GM21825 (cell line): ENCODE data around the gene KLRF2.

Experiments used
- ATAC-seq: cut with Tn5 transposase; IDR thresholded peaks from one replicate; pipeline ENCODE4 v1.9.1; 2021; ENCODE audit warnings: mild to moderate bottlenecking, moderate library complexity; ENCODE audit not compliant: unreplicated experiment

KLRF2 gene

DNA sequence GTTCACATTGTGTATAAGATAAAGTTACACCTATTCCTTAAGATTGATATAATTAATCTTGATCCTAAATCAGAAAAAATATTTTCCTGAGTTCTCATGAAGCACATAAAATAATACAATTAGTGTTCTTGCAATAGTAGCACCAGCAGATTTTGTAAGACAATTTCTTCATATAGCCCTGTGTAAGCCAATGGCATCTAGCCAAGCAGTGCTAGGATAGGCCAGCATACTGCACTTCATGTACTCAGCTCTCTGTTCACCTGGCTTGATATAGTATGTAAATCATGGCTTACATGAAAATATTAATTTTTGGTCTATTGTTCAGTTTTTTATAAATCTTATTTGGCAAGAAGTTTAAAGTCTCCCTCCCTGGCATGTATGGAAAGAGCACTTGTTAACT, 1.9 kb downstream of the KLRF2 start:
- no peak for ATAC-seq

DNA sequence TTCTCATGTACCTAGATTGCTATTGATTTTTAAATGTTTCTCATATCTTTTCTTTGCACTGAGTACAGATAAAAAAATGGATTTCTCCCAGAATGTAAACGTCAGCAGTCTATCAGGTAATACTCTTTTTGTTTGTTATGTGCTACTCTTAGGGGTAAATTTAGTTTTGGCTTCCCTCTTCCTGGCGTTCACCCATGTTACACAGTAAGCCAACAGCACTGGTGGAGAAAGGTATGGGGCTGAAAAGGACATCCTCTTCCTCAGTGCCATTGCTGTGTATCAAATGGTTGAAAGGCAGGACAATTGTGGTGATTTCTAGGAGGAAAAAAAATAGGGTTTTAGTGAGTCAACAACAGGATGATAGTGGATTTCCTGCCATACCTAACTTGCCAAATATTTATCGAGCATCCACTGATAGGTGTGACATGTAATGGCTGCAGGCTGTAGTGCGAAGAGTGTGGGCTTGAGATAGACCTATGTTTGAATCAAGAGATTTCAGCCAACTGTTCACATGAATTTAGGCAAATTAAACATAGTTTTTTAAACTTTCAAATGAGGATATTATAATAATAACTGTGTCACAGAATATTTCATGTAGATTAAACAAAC, 7.5 kb downstream of the KLRF2 start:
- no peak for ATAC-seq

DNA sequence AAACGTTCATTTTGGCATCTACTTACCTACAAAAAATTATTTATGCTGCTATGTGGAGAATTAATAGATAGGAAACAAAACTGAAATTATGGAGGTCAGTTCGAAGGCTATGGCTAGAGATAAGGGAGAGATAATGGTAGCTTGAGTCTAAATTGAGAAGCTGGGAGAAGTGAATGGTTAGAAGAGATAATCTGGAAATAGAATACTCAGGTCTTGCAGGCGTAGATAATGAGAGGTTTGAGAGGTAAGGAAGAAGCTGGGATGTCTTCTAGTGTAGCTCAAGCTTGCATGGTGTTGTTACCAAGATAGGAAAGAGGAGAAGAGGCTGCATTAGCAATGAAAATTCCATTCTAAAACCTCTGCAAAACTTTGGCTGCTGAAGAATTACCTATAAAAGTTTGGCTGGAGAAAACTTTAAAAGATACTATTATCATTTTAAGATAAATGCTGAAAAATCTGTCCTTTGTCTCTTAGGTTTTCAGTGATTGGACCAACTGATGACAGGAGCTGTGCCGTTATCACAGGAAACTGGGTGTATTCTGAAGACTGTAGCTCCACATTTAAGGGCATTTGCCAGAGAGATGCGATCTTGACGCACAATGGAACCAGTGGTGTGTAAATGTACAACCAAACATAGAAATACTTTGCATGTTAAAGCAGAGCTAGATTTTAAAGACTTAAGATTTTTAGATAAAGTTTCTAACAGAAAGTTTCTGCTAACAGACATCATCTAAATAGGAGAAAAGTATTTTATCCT, 14.1 kb downstream of the KLRF2 start:
- ATAC-seq, result no peak

DNA sequence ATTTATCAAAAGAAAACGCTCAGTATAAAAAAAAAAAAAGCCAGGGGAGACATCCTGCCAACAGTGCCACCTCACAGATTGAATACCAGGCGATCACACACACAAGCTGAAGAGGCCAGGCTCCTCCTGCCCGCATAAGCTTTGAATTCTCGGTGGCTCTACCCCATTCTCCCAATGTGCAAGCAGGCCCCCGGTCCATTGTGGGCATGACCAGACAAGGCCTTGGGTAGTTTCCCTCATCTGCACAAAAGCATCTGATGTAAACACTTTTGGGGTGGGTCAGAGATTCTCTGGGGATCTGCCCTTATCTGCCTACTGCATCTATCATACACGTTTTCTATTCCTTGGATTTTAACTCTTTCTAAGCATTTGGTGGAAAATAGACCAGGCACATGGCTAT, 16.2 kb downstream of the KLRF2 start:
- ATAC-seq, result no peak

DNA sequence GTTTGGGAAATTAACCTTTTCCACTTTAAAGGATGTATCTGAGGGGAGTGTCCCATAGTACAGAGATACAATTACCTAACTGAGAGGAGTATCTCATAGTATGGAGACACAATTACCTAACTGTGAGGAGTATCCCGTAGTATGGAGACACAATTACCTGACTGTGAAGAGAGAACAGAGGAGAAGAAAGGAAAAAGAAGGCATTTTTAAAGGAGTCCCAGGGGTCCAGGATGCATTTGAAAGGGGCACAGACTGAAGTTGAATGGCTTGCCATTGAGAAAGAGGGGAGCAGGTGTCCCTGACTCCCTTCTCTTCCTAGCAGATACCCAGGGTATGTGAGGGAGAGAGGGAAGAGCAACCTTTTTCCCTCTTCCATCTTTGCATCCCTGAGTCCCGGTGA, 17.9 kb downstream of the KLRF2 start:
- no peak for ATAC-seq

DNA sequence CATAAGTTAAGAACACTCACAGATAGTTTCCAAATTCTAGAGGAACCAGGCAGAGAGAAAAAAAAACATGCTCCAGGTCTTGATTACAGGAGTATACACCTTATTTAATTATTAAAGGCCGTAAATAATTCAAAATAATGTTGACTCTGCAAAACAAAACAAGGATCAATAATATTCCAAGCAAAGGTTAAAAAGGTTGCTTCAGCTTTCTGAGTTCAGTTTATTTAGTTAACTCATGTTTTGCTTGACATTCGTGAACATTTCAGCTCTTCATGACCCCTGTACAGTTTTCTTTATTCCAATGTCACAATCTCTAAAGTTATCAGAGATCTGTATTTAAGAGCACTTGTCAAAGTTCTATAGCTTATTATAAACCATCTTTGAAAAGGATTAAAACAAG, 19.6 kb downstream of the KLRF2 start:
- no peak for ATAC-seq

DNA sequence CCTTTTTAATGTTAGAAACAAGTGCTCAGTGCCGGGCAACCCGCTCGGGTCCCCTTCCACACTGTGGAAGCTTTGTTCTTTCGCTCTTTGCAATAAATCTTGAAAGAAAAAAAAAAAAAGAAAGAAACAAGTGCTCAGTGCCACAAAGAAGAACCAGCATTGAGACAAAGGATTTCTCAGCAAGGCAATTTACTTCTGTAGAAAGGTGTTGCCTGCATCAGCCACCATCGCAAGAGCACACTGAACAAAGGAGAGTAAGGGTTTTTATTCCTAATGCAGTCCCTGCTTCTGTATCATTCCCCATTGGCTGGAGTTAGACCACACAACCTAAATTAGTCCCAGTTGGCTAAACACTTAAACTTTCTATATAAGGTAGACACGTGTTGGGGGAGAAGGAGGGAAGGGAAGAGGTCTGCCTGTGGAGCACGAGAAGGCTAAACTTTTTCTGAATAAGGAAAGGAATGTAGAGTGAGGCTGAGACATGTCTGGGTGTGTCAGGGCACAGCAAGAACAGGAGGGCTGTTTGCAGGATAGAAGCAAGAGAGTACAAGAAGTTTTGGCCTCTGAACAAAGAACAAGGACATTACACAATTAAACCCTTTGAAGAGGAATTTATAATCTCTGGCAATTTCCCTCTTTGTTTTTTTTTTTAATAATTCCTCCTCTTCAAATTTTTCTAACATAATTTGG, 21.4 kb downstream of the KLRF2 start:
- no peak for ATAC-seq

DNA sequence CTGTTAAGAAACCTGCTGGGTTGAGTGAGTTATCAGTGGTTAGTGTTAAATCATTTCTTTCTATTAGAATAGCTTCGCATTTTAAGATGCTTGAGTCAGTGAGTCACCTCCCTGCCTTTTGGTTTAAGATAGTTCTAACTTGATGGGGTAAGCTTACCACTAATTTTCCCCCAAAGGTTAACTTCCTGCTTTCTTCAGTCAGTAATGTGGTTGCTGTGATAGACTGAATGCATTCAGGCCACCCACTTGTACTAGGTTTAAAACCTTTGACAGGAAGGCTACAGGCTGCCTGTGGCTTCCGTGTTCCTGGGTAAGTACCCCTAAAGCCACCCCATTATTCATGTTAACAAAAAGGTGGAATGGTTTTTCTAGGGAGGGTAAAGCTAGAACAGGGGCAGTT, 25.6 kb downstream of the KLRF2 start:
- ATAC-seq, result no peak

DNA sequence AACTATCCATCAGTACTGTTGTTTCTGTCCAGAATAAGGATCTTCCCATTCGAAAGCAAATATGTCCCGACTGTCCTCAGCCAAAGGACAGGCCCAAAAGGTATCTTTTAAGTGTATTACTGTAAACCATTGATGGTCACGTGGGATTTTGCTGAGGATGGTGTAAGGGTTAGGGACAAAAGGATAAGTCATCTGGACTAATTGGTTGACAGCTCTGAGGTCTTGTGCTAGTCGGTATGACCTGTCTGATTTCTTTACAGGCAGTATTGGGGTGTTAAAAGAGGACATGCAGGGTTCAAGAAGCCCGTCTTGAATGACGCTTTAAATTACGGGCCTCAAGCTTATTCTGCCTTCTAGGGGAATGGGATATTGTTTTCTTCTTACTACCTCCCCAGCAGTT, 26.5 kb downstream of the KLRF2 start:
- ATAC-seq, result no peak

DNA sequence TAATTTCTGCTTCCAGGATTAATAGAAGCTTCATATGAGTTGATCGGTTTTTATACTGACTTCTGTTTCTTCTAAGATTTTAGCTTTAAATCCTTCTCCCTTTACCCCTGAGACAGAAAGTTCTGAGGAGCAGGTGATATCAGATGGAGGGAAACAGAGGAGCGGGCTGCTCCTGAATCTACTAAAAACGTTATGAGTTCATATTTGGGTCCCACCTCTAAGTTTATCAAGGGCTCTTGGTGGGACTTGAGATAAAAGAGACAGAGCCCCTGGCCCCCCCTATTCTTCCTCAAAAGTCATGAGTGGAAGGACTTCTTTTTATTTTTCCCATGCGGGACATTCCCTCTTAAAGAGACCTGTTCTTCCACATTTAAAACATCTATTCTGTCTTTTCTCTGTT, 27.1 kb downstream of the KLRF2 start:
- ATAC-seq, result no peak

DNA sequence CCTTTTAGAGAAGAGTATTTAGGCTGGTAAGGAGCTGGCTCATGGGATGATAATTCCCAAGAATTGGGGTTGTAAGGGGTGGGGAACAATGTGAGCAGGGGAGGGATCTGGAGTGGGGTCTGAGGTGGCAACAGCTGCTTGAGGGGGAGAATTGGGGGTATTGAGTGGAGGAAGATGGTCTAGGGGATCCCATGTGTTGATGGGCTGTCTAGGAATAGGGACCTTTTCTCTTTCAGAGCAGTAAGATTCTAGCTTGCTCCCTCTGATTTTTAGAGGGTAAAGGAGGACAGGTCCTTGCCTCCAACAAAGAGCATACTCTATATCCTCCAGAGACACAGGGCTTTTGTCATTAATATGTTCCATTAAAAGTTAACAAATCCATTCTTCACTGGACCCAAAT, 28.4 kb downstream of the KLRF2 start:
- no peak for ATAC-seq

DNA sequence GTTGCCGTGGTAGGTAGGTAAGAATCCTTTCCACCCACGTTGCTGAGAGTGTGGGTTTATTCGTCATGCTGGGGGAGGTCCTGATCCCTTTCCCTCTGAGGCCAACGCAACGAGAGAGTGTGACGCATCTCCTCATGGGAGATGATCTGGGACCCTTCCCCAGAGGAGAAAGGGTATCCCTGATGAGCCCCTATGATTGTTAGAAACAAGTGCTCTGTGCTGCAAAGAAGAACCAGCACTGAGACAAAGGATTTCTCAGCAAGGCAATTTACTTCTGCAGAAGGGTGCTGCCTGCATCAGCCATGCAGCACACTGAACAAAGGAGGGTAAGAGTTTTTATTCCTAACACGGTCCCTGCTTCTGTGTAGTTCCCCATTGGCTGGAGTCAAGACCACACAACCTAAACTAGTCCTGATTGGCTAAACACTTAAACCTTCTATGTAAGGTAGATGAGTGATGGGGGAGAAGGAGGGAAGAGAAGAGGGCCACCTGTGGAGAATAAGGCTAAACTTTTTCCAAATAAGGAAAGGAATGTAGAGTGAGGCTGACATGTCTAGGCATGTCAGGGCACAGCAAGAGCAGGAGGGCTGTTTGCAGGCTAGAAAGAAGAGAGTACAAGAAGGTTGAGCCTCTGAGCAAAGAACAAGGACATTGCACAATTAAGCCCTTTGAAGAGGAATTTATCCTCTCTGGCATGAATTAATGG, 29.6 kb downstream of the KLRF2 start:
- no peak for ATAC-seq

DNA sequence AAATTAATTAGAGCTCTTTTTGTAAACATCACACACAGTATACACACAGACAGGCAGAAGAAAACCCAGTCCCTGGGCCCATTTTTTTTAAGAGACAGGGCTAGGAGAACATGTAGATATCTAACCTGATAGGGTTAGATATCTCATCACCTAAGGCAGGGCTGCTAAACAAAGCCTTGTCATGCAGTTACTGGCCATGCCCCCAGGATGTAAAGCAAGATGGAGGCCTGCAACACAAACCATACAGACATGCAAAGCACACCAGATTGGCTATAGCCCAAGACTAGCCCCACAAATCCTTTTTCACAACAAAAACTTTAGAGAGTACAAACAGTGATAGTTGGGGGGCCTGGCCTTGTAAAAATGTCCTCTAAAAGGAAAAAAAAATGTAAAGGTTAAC, 30.4 kb downstream of the KLRF2 start:
- no peak for ATAC-seq

DNA sequence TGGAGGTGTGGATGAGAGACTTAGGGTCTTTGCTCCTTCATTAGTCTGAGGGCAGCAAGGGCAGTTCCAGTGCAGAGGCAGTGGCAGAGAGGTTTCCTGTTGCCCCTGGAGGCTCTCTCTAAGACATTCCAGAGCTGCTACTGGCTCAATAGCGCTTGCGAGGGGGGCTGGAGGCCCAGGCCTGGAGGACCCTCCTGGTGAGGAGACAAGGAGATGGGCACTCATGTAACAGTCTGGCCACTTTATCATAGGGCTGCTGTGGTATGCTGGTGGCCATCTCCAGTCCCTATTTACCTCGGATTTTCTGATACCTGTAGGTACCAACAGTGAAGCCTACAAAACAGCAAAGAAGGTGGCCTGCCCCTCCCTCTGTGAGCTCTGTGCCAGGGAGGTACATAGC, 38.2 kb downstream of the KLRF2 start:
- no peak for ATAC-seq

DNA sequence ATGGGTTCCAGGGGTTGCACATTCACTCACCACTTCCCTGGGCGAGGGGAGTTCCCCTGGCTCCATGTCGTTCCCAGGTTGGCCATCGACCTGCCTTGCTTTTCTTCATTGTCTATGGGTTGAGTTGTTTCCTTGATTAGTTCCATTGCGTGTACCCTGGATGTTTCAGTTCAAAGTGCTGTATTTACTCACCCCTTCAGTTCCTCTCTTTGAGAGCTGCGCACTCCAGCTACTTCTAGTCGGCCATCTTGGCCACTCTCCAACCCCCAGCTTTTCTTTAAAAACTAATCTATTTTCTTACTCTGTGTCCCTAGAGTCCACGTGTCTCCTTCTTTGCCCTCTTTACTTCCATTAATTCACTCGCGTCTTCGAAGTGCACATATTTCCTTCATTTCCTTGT, 39.2 kb downstream of the KLRF2 start:
- ATAC-seq, result no peak

DNA sequence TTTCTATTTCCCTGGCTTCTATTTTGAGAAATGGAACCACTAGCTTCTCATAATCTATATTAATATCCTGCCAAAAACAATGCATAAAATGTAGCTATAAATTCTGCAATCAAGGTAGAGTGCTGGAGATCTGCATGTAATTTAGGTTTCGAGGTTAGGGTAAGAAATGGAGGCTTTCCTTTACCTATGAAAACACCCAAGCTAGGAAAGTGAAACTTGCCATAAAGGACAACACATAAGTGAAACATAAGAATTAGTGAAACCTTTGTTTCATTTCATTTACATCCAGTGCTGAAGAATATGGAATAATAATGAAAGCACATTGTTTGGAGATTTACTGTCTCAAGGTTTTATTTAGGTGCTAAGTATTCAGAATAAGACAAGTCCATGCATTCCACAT, 41.1 kb downstream of the KLRF2 start:
- ATAC-seq, result no peak

DNA sequence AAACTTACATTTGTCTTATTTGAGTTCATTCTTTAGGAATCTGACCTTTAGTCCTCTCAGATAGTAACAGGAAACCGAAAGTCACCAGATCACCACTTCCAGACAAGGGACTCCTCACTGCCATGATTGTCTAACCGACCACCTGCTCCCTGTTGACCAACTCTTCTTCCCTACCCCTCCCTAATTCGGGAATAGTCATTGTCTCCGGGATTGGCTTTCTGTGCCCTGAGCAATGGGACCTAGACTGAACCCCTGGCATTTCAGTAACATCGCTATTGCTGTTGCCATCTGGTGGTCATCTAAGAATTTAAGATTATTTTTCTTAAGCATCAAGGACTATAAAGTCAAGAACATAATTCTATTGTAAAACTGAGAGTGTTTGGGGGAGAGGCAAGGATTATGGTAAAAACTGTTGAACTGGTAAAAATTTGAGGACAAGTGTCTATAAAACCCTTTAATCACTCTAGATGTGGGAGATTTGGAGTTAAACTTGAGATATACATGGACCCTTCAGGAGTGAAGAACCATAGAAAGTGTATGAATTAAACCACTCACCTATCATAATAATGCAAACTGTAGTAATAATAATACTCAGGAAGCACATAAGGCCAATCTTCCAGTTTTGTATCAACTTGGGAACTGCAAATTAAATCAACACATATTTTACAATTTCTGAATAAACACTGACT, 44.6 kb downstream of the KLRF2 start:
- no peak for ATAC-seq

DNA sequence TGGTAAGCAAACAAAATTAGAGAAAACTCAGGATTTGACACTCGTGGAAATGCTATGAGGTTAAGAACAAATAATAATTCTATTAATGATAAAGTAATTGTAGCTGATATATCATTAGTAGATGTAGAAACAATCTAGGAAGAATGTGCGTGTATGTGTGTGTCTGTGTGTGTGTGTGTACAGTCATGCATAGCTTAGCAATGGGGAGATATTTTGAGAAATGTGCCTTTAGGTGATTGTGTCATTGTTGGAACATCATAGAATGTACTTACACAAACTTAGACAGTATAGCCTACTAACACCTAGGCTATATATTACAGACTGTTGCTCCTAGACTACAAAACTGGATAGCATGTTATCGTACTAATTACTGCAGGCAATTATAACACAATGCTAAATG, 45.6 kb downstream of the KLRF2 start:
- no peak for ATAC-seq

DNA sequence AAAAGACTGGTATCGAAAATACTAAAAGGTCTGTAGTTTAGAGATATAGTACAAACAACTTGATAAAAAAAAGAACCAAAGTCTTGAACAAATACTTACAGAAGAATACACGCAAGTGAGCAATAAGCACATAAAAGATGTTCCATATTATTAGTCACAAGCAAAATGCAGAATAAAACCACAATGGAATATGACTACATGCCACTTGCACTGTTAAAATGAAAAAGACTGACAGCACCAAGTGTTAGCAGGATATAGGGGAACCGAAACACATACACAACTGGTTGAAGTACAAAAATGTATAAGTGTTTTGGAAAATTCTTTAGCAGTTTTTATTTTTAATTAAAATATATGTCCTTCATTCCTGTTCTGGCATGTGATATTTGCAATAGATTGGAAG, 47.3 kb downstream of the KLRF2 start:
- ATAC-seq, result no peak

DNA sequence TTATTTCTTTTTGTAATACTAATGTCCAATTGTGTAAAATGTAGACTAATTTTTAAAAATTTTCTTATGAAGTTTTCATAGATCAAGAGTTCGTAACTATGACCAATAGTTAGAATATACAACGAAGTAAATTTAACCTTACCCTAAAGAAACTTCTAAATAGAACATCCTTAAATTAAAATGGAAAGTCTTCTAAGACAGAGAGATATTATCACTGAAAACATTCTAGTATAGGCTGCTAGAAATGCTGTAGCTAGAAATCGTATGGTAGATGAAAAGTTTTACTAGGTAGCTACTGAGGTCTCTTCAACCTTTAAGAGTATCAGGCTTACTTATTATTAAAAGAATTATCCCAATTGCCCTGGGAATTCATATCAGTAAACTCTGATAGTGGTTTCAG, 50.0 kb downstream of the KLRF2 start:
- no peak for ATAC-seq

DNA sequence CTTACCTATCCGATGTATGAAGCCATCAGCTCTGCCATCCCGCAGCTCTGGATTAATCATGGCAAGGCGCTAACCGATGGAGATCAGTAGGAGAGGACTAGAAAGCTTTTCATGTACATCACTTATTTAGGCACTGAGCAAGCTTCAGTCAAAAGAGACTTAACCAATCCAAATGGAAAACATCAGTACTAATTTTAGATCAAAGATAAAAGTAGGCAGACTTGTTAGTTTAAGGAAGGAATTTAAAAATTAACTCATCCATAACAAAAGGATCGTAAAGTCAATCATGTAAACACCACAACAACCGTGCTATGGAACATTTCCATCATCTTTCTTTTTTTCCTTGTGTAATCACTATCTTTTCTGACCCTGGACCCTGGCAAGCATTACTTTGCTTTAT, 51.0 kb downstream of the KLRF2 start, which contains the start of gene CLEC2A:
Gene CLEC2A, minus strand, starts transcription at position 101 of the 400 bp plus-strand sequence. Its CDS starts 41 bp downstream, at position 60.
- ATAC-seq, result no peak
